Upper lobe of left lung (tissue), 6 donors: ENCODE measurements around the gene CCDC82. TPM values are rescaled to one million over a fixed set of nuclear protein-coding genes. Genes with fewer than 3 reads are reported as not detected.

Experiments used
- ATAC-seq, 2 donors: fragments of 200-7000 bp; cut with Tn5 transposase; one replicate each; pipeline ENCODE4 v1.9.1; 2022; ENCODE audit warnings: mild to moderate bottlenecking in 2 of 2, moderate library complexity in 2 of 2; ENCODE audit not compliant: low FRiP score in 2 of 2
- DNase-seq, 2 donors: peaks; one replicate each; pipeline ENCODE4 v3.0.0-alpha.2; 2019 to 2020
- H3K27ac ChIP-seq, 4 donors: fragments of 200-600 bp; sonication (generic); one replicate each; pipeline ENCODE4 v1.5.1; 2016 to 2019
- H3K27me3 ChIP-seq, 4 donors: fragments of 200-600 bp; sonication (generic); one replicate each; pipeline ENCODE4 v1.5.1; 2017 to 2019
- H3K36me3 ChIP-seq, 4 donors: fragments of 200-600 bp; sonication (generic); one replicate each; pipeline ENCODE4 v1.5.1; 2016 to 2019
- H3K4me1 ChIP-seq, 4 donors: fragments of 200-600 bp; sonication (generic); one replicate each; pipeline ENCODE4 v1.5.1; 2018 to 2019
- H3K4me3 ChIP-seq, 4 donors: fragments of 200-600 bp; sonication (generic); one replicate each; pipeline ENCODE4 v1.5.1; 2017 to 2019; ENCODE audit warnings: mild to moderate bottlenecking in 2 of 4, moderate library complexity in 1 of 4
- H3K9me3 ChIP-seq, 4 donors: fragments of 200-600 bp; sonication (generic); one replicate each; pipeline ENCODE4 v1.5.1; 2018 to 2019
- CTCF ChIP-seq, 6 experiments: fragments of 450-650 bp in 4 of 6; fragments of 200-600 bp in 2 of 6; sonication (generic) in 2 of 6; IDR thresholded peaks; one replicate each; pipeline ENCODE4 v1.5.1; 2016 to 2019; ENCODE audit warnings: antibody characterized with exemption in 6 of 6
- EP300 ChIP-seq, 4 donors: sonication (generic); formaldehyde crosslinking; IDR thresholded peaks; one replicate each; pipeline ENCODE4 v1.5.1; 2017; ENCODE audit warnings: antibody characterized with exemption in 4 of 4, control low read depth in 2 of 4
- POLR2A ChIP-seq, 4 donors: fragments of 450-650 bp; IDR thresholded peaks; one replicate each; pipeline ENCODE4 v1.5.1; 2016 to 2017; ENCODE audit warnings: antibody characterized with exemption in 4 of 4, mild to moderate bottlenecking in 2 of 4
- POLR2AphosphoS5 ChIP-seq, 2 donors: sonication (generic); formaldehyde crosslinking; IDR thresholded peaks; one replicate each; pipeline ENCODE4 v1.5.1; 2017; ENCODE audit warnings: antibody characterized with exemption in 2 of 2
- WGBS, 2 donors: methylation state at CpG; one replicate each; pipeline ENCODE4 v1.1.5; 2017 to 2018; 5-methylcytosine and 5-hydroxymethylcytosine counted together
- total RNA-seq, 6 donors: library from RNA; depleted of rRNA in 4 of 6; stranded (reverse); fragments of >200 nt in 4 of 6; gene quantifications; one replicate each; pipeline versions ENCODE4 v1.1.0 to v1.2.1, GENCODE V29; 2016 to 2021
- donor health status: DM: no; HTN: no; CAD: no; lungs with moderate emphysema.
- donor health status: DM: no; HTN: yes; CAD: no; lungs with severe emphysema.

Gene CCDC82
- total RNA-seq, 6 donors from 2014 or later: 21.0 to 116 (median 32.9) TPM

- Histone ChIP-seq H3K9me3 (no peaks in the 10 kb centered on the region), H3K27me3 (no peaks in the 10 kb centered on the region), H3K27ac (no peak overlapping the region), H3K4me1 (peaks cover 6 to 14% (median 7%) of the 10 kb centered on the region in 4 donors), H3K4me3 (no peak overlapping the region), H3K36me3 (no peaks in the 10 kb centered on the region)
- ATAC-seq (no peak), DNase-seq (no peak)
- no peak for TF ChIP-seq CTCF (IDR thresholded peaks at IDR 0.05)
- TF ChIP-seq EP300 (IDR thresholded peaks at IDR 0.05): no peak
- TF ChIP-seq POLR2AphosphoS5 (IDR thresholded peaks at IDR 0.05): no peak
- no peak for TF ChIP-seq POLR2A (IDR thresholded peaks at IDR 0.05)
These were observed 5.1 kb upstream of the CCDC82 start for GRCh38 chr11:96394773-96395172.

- Histone ChIP-seq H3K4me3 (no peak overlapping the region), H3K27ac (no peak overlapping the region), H3K9me3 (no peaks in the 10 kb centered on the region), H3K36me3 (no peaks in the 10 kb centered on the region), H3K4me1 (peaks cover 7 to 16% (median 9%) of the 10 kb centered on the region in 4 donors), H3K27me3 (no peaks in the 10 kb centered on the region)
- ATAC-seq (no peak), DNase-seq (no peak)
- 15 to 23% methylated on average over 1 of the region's 1 CpG for WGBS, 2 donors
- TF ChIP-seq POLR2A (IDR thresholded peaks at IDR 0.05): no peak
- peak; percentile 33 to 63 (median 52) for TF ChIP-seq CTCF (IDR thresholded peaks at IDR 0.05)
These were observed 4.1 kb upstream of the CCDC82 start for GRCh38 chr11:96393753-96394348.

GRCh38 chr11:96391698-96392307 is 2.1 kb upstream of the CCDC82 start:
- Histone ChIP-seq H3K4me1 (peaks cover 16 to 33% (median 22%) of the 10 kb centered on the region in 4 donors), H3K36me3 (no peaks in the 10 kb centered on the region), H3K9me3 (no peaks in the 10 kb centered on the region), H3K4me3 (no peak overlapping the region), H3K27ac (no peak overlapping the region), H3K27me3 (no peaks in the 10 kb centered on the region)
- DNase-seq (no peak), ATAC-seq (no peak)
- WGBS, 2 donors: 97 to 99% methylated on average over 3 of the region's 3 CpGs
- no peak for TF ChIP-seq CTCF (IDR thresholded peaks at IDR 0.05)
- TF ChIP-seq POLR2A (IDR thresholded peaks at IDR 0.05): no peak

- peak overlapping the region; percentile 86 to 96 (median 93) for H3K4me3 ChIP-seq
- WGBS, 2 donors: 8 to 11% methylated on average over 6 of the region's 6 CpGs
- no peaks in the 10 kb centered on the region for H3K36me3 ChIP-seq
- H3K27me3 ChIP-seq: no peaks in the 10 kb centered on the region
- TF ChIP-seq EP300 (IDR thresholded peaks at IDR 0.05): no peak
- no peak for TF ChIP-seq CTCF (IDR thresholded peaks at IDR 0.05)
- TF ChIP-seq POLR2AphosphoS5 (IDR thresholded peaks at IDR 0.05): no peak
- TF ChIP-seq POLR2A (IDR thresholded peaks at IDR 0.05): no peak
- no peaks in the 10 kb centered on the region for H3K9me3 ChIP-seq
- ATAC-seq (peak; percentile 1 to 49), DNase-seq (no peak)
- H3K4me1 ChIP-seq: peaks cover 16 to 33% (median 22%) of the 10 kb centered on the region in 4 donors
- H3K27ac ChIP-seq: peak overlapping the region; percentile 92 to 98 (median 94)
These were observed 728 bp upstream of the CCDC82 start for GRCh38 chr11:96390488-96390792.
